Measurements from ENCODE around the gene CUL1.

DNA sequence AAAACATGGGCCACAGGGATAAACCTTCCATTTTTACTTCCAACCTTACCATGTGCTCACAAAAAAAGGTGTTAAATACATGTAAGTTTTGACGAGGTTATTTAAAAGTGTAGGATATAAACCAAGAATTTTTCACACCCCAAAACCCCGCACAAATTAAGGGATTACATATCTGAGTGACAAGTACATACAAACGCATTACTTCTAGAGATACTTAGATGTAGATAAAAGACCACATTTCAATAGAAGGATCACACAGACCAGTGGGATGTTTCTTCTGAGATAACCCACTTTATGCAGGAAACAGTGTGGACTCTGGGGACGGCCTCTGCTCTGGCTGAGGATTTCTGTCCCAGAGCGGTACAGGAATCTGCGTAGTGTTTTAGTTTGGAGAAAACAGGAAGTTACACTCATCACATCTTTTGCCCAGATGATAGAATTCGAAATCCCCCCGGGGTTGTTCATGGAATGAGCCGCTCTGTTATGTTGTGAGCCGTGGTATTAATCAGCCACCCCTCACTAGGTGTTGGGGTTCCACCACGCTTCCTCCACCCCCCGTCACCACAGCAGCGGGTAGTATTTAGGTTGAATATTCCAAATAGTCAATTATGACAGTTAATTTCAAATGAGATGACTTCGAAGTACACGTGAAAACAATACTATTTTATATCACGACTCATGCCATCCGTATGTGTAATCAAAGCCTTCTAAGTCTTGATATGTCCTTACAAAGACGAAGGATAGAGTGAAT lies 1.3 kb upstream of the CUL1 start:
- TF ChIP-seq EZH2 (IDR thresholded peaks at IDR 0.05), result no peak
- TF ChIP-seq POLR2AphosphoS5 (IDR thresholded peaks at IDR 0.05; ENCODE audit: borderline replicate concordance, low read depth, low read length), result peak; percentile 69
- no peak for TF ChIP-seq FOXP2 (optimal IDR thresholded peaks at IDR 0.05; ENCODE audit: control extremely low read depth, extremely low read length, insufficient read depth)
